Heart right ventricle (tissue), 16 donors: ENCODE data around the gene NTNG2. TPM values are rescaled to one million over a fixed set of nuclear protein-coding genes. Genes with fewer than 3 reads are reported as not detected.

Experiments used
- ATAC-seq, 8 donors: fragments of 200-7000 bp; cut with Tn5 transposase; one replicate each; pipeline ENCODE4 v1.9.1; 2020; ENCODE audit warnings: mild to moderate bottlenecking in 8 of 8, moderate library complexity in 8 of 8, moderate number of reproducible peaks in 1 of 8
- DNase-seq, 2 donors: peaks; one replicate each; pipeline ENCODE4 v3.0.0-alpha.2; 2020
- H3K27ac ChIP-seq, 10 donors: fragments of 200-600 bp; sonication (generic) in 2 of 10; one replicate each; pipeline versions ENCODE4 v1.5.0 to v1.8.0; 2020 to 2022; ENCODE audit warnings: mild to moderate bottlenecking in 3 of 10
- H3K27me3 ChIP-seq, 7 donors: fragments of 200-600 bp; one replicate each; pipeline ENCODE4 v1.8.0; 2021 to 2022; ENCODE audit warnings: mild to moderate bottlenecking in 2 of 7
- H3K36me3 ChIP-seq, 9 donors: fragments of 200-600 bp; sonication (generic) in 1 of 9; one replicate each; pipeline versions ENCODE4 v1.5.0 to v1.8.0; 2020 to 2022; ENCODE audit warnings: mild to moderate bottlenecking in 2 of 9
- H3K4me1 ChIP-seq, 9 donors: fragments of 200-600 bp; sonication (generic) in 1 of 9; one replicate each; pipeline versions ENCODE4 v1.5.0 to v1.8.0; 2020 to 2022; ENCODE audit warnings: mild to moderate bottlenecking in 4 of 9
- H3K4me3 ChIP-seq, 10 donors: fragments of 200-600 bp; sonication (generic) in 2 of 10; one replicate each; pipeline versions ENCODE4 v1.5.0 to v1.8.0; 2020 to 2022; ENCODE audit warnings: mild to moderate bottlenecking in 7 of 10, moderate library complexity in 2 of 10
- H3K9me3 ChIP-seq, 11 donors: fragments of 200-600 bp in 10 of 11; sonication (generic) in 2 of 11; one replicate each; pipeline versions ENCODE4 v1.5.0 to v1.8.0; 2013 to 2022; ENCODE audit warnings: mild to moderate bottlenecking in 2 of 11, control low read depth in 1 of 11, moderate library complexity in 1 of 11
- CTCF ChIP-seq, 9 donors: fragments of 200-600 bp; sonication (generic) in 2 of 9; IDR thresholded peaks; one replicate each; pipeline versions ENCODE4 v1.5.0 to v1.8.0; 2021 to 2022; ENCODE audit warnings: antibody characterized with exemption in 9 of 9, mild to moderate bottlenecking in 5 of 9, moderate library complexity in 1 of 9
- WGBS, 2 donors: extraction: QIAGEN DNeasy Blood & Tissue Kit; methylation state at CpG; one replicate each; pipeline ENCODE4 v1.1.7; 2013; ENCODE audit warnings: inconsistent platforms in 1 of 2; 5-methylcytosine and 5-hydroxymethylcytosine counted together
- intact Hi-C, 10 donors: fragments of 100-400 bp; cut with DNase I; formaldehyde crosslinking; loops; one replicate each; pipeline versions ENCODE4 v1.11.1 to v1.14.2; 2022
- polyA plus RNA-seq, 2 donors: library from polyadenylated mRNA; stranded (reverse); fragments of 200-250 nt; gene quantifications; one replicate each; pipeline ENCODE4 v1.2.3, GENCODE V29; 2013
- total RNA-seq, 10 donors: library from RNA; stranded (reverse); fragmentation: NEBNext Ultra II Directional in 3 of 10; extraction: Animal tissue kit (Norgen Biotek cat#: 25700) in 3 of 10; gene quantifications; one replicate each; pipeline versions ENCODE4 v1.2.1 to v1.2.4, GENCODE V29; 2021 to 2023
- donor health status: Arrhythmogenic right ventricular cardiomyopathy.
- donor health status: ischemic (EF 13 %, LVEDD 7.1; RV severe dilation, severe dysfunction).
- donor health status: healthy with polysubstance abuse.
- donor health status: DM: no; HTN: yes; CAD: no.
- donor health status: DM: no; HTN: no; CAD: no.
- donor health status: ischemic (EF 25% LVEDD 6.9; RV normal size, moderate dysfunction).
- donor health status: ischemic (EF 25% LVEDD 5.7; RV mildly dilated, moderate dysfunction).
- donor health status: healthy.
- donor health status: DM: yes; HTN: yes; CAD: no.
- donor health status: Ischemic cardiomyopathy.
- donor health status: ischemic (EF 35%, LVEDD 5.7; RV mildly dilated, moderate dysfunction).
- donor health status: nonischemic (EF 11% LVEDD 7.7; RV severe dilation, severe dysfunction).
- donor health status: DM: yes; HTN: yes; CAD: no.
- donor health status: PGD.
- donor health status: ischemic (EF 29% LVEDD 5.4; RV normal size, mild dysfunction).
- donor health status: nonischemic (EF 23%, LVEDD 6.1; RV moderate dilation, normal function).

NTNG2 gene
- total and polyA plus RNA-seq, 12 donors, result 0.29 to 7.6 (median 2.9) TPM

DNA sequence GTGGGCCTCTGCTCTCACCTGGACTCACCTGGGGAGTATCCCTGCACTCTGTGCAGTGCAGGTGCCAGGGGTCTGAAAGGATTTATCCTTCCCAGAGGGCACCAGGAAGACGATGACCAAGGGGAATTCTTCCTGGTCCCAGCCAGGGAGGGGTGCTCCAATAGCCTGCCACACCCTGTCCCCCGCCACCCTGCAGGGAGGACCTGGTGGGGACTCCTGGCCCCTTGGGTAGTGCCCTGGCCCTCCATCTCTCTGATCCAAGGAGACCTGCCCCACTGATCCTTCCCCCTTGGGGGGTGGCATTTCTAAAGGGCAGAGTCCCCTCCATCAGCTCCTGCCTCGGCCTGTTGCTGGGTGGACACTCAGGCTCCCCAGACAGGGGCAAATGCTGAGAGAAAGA is 70.7 kb downstream of the NTNG2 start:
- no peak overlapping the region for H3K4me3 ChIP-seq
- 57 to 78% methylated on average over 3 of the region's 3 CpGs for WGBS, 2 donors
- peaks cover 0 to 30% (median 4%) of the 10 kb centered on the region in 9 donors for H3K4me1 ChIP-seq
- ATAC-seq, result no peak
- TF ChIP-seq CTCF (IDR thresholded peaks at IDR 0.05), result no peak
- no peaks in the 10 kb centered on the region for H3K36me3 ChIP-seq
- H3K9me3 ChIP-seq, result no peaks in the 10 kb centered on the region
- no peak overlapping the region for H3K27ac ChIP-seq
- intact Hi-C loops, result loop anchor here in 2 of 10 donors (5.0 to 10.0 kb wide), 4 partner anchors 58 to 458 kb away; no protein-coding TSS in a partner anchor
- H3K27me3 ChIP-seq, result peaks cover 0 to 29% (median 14%) of the 10 kb centered on the region in 7 donors
- DNase-seq, result no peak

- WGBS, 2 donors, result 70% methylated on average over 3 of the region's 3 CpGs
- no peak for ATAC-seq
- intact Hi-C loops, result loop anchor here in 2 of 10 donors (5.0 to 10.0 kb wide), 4 partner anchors 58 to 458 kb away; no protein-coding TSS in a partner anchor
These were observed 71.3 kb downstream of the NTNG2 start for GRCh38 chr9:132233138-132233537.

DNA sequence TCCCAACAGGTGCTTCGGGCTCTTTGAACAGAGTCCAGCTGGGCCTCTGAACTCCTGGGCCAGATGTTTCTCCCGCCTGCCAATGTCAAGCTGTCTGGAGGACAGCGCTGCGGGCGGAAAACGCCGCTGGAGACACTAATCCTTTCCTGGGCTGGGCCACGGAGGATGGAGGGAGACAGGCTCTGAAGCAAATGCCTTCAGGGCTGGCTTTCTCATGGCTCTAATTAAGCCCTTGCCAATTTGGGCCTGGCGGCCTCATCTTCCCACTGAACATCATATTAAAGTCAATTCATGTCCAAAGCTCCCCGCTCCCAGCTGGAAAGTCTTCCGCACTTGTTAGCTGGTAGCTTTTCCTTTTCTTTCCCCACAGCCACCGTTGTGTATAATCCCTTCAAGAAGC is 72.7 kb downstream of the NTNG2 start:
- H3K4me3 ChIP-seq, result no peak overlapping the region
- peaks cover 0 to 25% (median 14%) of the 10 kb centered on the region in 7 donors for H3K27me3 ChIP-seq
- no peak overlapping the region for H3K27ac ChIP-seq
- DNase-seq (no peak), ATAC-seq (no peak)
- TF ChIP-seq CTCF (IDR thresholded peaks at IDR 0.05), result no peak
- H3K36me3 ChIP-seq, result no peaks in the 10 kb centered on the region
- peaks cover 0 to 37% (median 6%) of the 10 kb centered on the region in 9 donors for H3K4me1 ChIP-seq
- H3K9me3 ChIP-seq, result no peaks in the 10 kb centered on the region
- intact Hi-C loops, result loop anchor here in 3 of 10 donors (2.0 to 10.0 kb wide), 5 partner anchors 60 to 460 kb away; no protein-coding TSS in a partner anchor
- 69 to 70% methylated on average over 12 of the region's 12 CpGs for WGBS, 2 donors

More at GRCh38 chr9:132233138-132233537, 71.3 kb downstream of the NTNG2 start:
- Histone ChIP-seq H3K9me3 (no peaks in the 10 kb centered on the region), H3K4me1 (peaks cover 0 to 37% (median 6%) of the 10 kb centered on the region in 9 donors), H3K27ac (no peak overlapping the region), H3K4me3 (no peak overlapping the region), H3K27me3 (peaks cover 0 to 25% (median 14%) of the 10 kb centered on the region in 7 donors), H3K36me3 (no peaks in the 10 kb centered on the region)
- TF ChIP-seq CTCF (IDR thresholded peaks at IDR 0.05), result no peak
- no peak for DNase-seq

GRCh38 chr9:132235125-132235524 is 73.3 kb downstream of the NTNG2 start:
- ATAC-seq, result no peak
- Histone ChIP-seq H3K9me3 (no peaks in the 10 kb centered on the region), H3K27ac (no peak overlapping the region), H3K36me3 (no peaks in the 10 kb centered on the region), H3K4me1 (peaks cover 0 to 37% (median 6%) of the 10 kb centered on the region in 9 donors), H3K4me3 (no peak overlapping the region), H3K27me3 (peaks cover 0 to 25% (median 14%) of the 10 kb centered on the region in 7 donors)
- DNase-seq, result no peak
- no peak for TF ChIP-seq CTCF (IDR thresholded peaks at IDR 0.05)
- 83 to 84% methylated on average over 9 of the region's 9 CpGs for WGBS, 2 donors
- intact Hi-C loops, result loop anchor here in 9 of 10 donors (2.0 to 10.0 kb wide), 8 partner anchors 60 to 473 kb away; no protein-coding TSS in a partner anchor
